ENCODE results near the gene GHSR.
"Not testable (repeated sequence)": the region's sequence is repeated elsewhere in the genome, so short reads cannot be mapped to it uniquely, and the experiment has no call there.

GHSR gene

DNA sequence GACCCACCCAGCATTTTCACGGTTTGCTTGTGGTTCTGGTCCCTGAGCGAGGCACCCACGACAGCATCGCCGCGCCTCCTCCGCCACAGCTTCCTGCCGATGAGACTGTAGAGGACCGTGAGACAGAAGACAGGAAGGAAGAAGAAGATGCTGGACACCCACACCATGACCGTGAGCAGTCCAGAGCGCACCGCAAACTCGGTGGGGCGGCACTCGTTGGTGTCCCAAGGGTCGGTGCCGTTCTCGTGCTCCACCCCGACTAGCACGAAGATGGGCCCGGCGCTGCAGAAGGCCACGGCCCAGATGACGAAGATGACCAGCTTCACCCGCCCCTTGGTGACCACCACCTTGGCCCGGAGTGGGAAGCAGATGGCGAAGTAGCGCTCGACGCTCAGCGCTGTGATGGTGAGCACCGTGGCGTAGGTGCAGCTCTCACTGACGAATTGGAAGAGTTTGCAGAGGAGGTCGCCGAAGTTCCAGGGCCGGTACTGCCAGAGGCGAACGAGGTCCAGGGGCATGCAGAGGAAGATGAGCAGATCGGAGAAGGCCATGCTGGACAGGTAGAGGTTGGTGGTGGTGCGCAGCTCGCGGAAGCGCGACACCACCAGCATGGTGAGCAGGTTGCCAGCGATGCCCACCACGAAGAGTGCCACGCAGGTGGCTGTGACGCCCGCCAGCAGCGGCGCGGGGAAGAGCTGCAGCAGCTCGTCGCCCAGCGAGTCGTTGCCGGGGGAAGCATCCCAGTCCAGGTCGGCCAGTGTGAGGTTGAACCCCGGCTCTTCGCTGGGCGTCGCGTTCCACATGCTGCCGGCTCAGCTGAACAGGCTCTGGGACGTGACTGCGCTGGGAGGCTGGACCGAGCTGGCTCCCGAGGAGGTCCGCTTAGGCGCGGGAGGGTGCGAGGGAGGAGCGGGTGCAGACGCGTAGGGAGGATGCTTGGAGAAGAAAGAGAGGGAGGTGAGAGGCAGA, at the start of gene GHSR:
TSS of gene GHSR (minus strand) at position 846 of the 969 bp plus-strand sequence. CDS start at position 803, 43 bp downstream.
- Mint-ChIP-seq H3K36me3 (peaks cover 6% of the 10 kb centered on the region), H3K4me3 (peak within 1 kb of the TSS; percentile 10), H3K27ac (no peak within 1 kb of the TSS), H3K9me3 (peaks cover 5% of the 10 kb centered on the region), H3K27me3 (peaks cover 56% of the 10 kb centered on the region), H3K4me1 (peaks cover 34% of the 10 kb centered on the region)
- ATAC-seq: peak; percentile 47

DNA sequence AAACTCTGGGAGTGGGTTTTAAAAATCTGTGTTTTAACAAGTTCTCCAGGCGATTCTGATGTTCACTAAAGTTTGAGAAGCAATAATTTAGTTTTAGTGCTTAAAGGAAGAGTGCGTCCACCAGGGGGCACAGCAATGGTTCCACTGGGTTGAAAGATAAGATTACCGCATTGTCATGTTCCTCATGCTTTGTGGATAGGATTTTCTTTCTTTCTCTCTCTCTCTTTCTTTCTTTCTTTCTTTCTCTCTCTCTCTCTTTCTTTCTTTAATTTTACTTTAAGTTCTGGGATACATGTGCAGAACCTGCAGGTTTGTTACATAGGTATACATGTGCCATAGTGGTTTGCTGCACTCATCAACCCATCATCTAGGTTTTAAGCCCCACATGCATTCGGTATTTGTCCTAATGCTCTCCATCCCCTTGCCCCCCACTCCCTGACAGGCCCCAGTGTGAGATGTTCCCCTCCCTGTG, 42.0 kb upstream of the GHSR start:
- ATAC-seq: peak; percentile 47
- H3K4me3 Mint-ChIP-seq, H3K36me3 Mint-ChIP-seq, H3K4me1 Mint-ChIP-seq, H3K27ac Mint-ChIP-seq, H3K9me3 Mint-ChIP-seq: not testable (repeated sequence)
- H3K27me3 Mint-ChIP-seq: peaks cover 11% of the 10 kb centered on the region

GRCh38 chr3:172478116-172478515, 29.9 kb upstream of the GHSR start:
- no peak overlapping the region for H3K27ac Mint-ChIP-seq
- H3K4me1 Mint-ChIP-seq: peaks cover 10% of the 10 kb centered on the region
- no peaks in the 10 kb centered on the region for H3K9me3 Mint-ChIP-seq
- no peaks in the 10 kb centered on the region for H3K27me3 Mint-ChIP-seq
- H3K36me3 Mint-ChIP-seq: no peaks in the 10 kb centered on the region
- no peak for ATAC-seq
- no peak overlapping the region for H3K4me3 Mint-ChIP-seq

GRCh38 chr3:172476347-172476746, 28.1 kb upstream of the GHSR start:
- Mint-ChIP-seq H3K36me3 (no peaks in the 10 kb centered on the region), H3K27ac (no peak overlapping the region), H3K9me3 (peaks cover 5% of the 10 kb centered on the region), H3K4me3 (peak overlapping the region; percentile 2), H3K27me3 (peaks cover 9% of the 10 kb centered on the region), H3K4me1 (peaks cover 10% of the 10 kb centered on the region)
- ATAC-seq: no peak

DNA sequence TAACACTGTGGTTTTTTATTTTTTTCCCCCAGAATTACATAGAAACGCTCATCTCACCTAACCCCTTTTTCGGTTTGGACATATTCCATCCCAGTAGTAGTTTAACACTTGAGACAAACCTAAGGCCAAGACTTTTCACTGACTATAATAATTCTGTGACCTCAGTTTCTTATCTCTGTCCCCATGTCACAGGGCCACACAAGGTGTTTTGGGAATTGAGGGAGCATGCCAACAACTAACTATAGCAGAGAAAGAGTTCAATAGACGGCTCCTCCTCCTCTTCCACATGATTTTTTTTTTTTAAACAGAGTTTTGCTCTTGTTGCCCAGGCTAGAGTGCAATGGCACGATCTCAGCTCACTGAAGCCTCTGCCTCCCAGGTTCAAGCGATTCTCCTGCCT, 27.4 kb upstream of the GHSR start:
- Mint-ChIP-seq H3K9me3 (peaks cover 8% of the 10 kb centered on the region), H3K4me3 (no peak overlapping the region), H3K27ac (no peak overlapping the region), H3K27me3 (peaks cover 15% of the 10 kb centered on the region), H3K36me3 (no peaks in the 10 kb centered on the region), H3K4me1 (peaks cover 10% of the 10 kb centered on the region)
- no peak for ATAC-seq

DNA sequence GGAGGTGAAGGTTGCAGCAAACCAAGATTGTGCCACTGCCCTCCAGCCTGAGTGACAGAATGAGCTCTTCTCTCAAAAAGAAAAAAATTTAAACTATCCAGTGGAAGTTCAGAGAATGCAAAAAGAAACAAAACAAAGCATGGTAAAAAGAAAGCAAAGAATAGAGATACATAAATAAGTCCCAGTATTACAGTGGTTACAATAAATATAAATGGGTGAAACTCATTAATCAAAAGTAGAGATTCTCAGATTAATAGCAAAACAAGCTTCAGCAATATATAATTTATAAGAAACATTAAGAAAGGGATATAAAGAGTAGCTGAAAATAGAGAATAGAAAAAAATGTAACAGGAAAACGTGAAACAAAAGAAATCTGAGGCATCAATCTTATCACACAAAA, 23.6 kb upstream of the GHSR start:
- no peaks in the 10 kb centered on the region for H3K36me3 Mint-ChIP-seq
- H3K4me1 Mint-ChIP-seq: peaks cover 2% of the 10 kb centered on the region
- peaks cover 8% of the 10 kb centered on the region for H3K9me3 Mint-ChIP-seq

GRCh38 chr3:172470588-172470987, 22.3 kb upstream of the GHSR start:
- Mint-ChIP-seq H3K9me3 (peaks cover 8% of the 10 kb centered on the region), H3K4me3 (no peak overlapping the region), H3K27ac (no peak overlapping the region)

More for the DNA sequence above, 23.6 kb upstream of the GHSR start:
- no peak overlapping the region for H3K4me3 Mint-ChIP-seq
- H3K27me3 Mint-ChIP-seq: peaks cover 31% of the 10 kb centered on the region
- ATAC-seq: no peak
- H3K27ac Mint-ChIP-seq: no peak overlapping the region

DNA sequence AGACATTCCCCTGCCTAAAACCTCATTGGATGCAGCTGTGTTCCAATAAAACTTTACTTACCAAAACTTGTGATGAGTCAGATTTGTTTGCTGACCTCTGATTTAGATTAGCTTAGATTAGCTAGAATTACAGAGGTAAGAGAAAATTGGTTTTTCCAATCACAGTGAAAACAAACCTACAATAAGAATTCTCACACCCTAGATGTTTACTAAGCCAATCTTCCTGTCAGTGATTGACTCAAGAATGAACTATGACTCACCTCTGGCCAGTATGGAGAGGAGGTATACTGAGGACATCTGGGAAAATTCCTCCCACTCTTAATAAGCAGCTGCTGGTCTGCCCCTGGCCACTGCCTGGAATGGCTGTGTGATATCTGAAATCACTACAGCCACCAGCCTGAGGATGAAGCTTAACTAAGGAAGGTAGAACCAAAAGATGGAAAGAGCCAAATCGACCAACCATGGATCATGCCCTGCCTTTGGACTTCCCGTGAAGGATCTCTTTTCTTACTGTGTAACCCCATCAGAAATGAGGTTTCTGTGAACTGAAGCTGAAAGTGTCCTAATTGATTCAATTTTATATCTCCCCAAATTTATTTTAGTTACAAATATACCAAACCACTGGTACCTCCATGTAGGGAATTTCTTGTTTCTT, 19.0 kb upstream of the GHSR start:
- Mint-ChIP-seq H3K9me3 (peaks cover 8% of the 10 kb centered on the region), H3K4me1 (no peaks in the 10 kb centered on the region), H3K36me3 (no peaks in the 10 kb centered on the region), H3K4me3 (no peak overlapping the region), H3K27ac (no peak overlapping the region), H3K27me3 (peaks cover 37% of the 10 kb centered on the region)
- no peak for ATAC-seq

More at GRCh38 chr3:172470588-172470987, 22.3 kb upstream of the GHSR start:
- ATAC-seq: no peak
- Mint-ChIP-seq H3K36me3 (no peaks in the 10 kb centered on the region), H3K4me1 (no peaks in the 10 kb centered on the region), H3K27me3 (peaks cover 33% of the 10 kb centered on the region)

- Mint-ChIP-seq H3K4me1 (no peaks in the 10 kb centered on the region), H3K9me3 (peaks cover 3% of the 10 kb centered on the region), H3K27me3 (peaks cover 31% of the 10 kb centered on the region), H3K4me3 (no peak overlapping the region), H3K27ac (no peak overlapping the region), H3K36me3 (no peaks in the 10 kb centered on the region)
- ATAC-seq: no peak
Measured at GRCh38 chr3:172466553-172467130, 18.4 kb upstream of the GHSR start.

DNA sequence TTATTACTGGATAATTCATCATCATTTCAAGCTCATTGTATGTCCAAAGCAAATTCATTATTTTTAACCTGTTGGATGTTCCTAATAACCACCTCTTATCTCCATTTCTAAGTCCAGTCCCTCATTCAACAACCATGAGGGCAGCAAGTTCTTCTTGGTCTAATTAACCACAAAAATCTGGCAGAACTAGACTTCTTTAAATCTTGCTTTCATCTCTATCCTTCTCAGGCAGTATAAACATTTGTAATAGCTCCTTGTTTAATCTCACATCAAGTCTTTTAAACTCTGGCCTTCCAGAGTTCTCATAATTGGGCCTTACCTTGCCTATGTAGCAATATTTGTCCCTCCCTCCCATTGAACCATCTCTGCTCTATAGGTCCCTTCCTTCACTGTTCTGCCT, 17.0 kb upstream of the GHSR start:
- H3K9me3 Mint-ChIP-seq: no peaks in the 10 kb centered on the region
- no peaks in the 10 kb centered on the region for H3K36me3 Mint-ChIP-seq
- ATAC-seq: no peak
- no peak overlapping the region for H3K27ac Mint-ChIP-seq
- no peaks in the 10 kb centered on the region for H3K4me1 Mint-ChIP-seq
- no peak overlapping the region for H3K4me3 Mint-ChIP-seq
- H3K27me3 Mint-ChIP-seq: peaks cover 21% of the 10 kb centered on the region

GRCh38 chr3:172464306-172464705, 16.1 kb upstream of the GHSR start:
- Mint-ChIP-seq H3K4me1 (no peaks in the 10 kb centered on the region), H3K4me3 (no peak overlapping the region), H3K36me3 (no peaks in the 10 kb centered on the region), H3K27ac (no peak overlapping the region), H3K27me3 (peaks cover 21% of the 10 kb centered on the region), H3K9me3 (no peaks in the 10 kb centered on the region)
- no peak for ATAC-seq

GRCh38 chr3:172461530-172462138, 13.4 kb upstream of the GHSR start:
- Mint-ChIP-seq H3K36me3 (no peaks in the 10 kb centered on the region), H3K9me3 (no peaks in the 10 kb centered on the region), H3K4me3 (no peak overlapping the region), H3K27ac (no peak overlapping the region), H3K27me3 (peaks cover 8% of the 10 kb centered on the region), H3K4me1 (no peaks in the 10 kb centered on the region)
- ATAC-seq: no peak

GRCh38 chr3:172456404-172456803, 8.1 kb upstream of the GHSR start:
- peaks cover 8% of the 10 kb centered on the region for H3K27me3 Mint-ChIP-seq
- no peaks in the 10 kb centered on the region for H3K4me1 Mint-ChIP-seq
- H3K27ac Mint-ChIP-seq: no peak overlapping the region
- no peaks in the 10 kb centered on the region for H3K9me3 Mint-ChIP-seq
- no peak overlapping the region for H3K4me3 Mint-ChIP-seq
- H3K36me3 Mint-ChIP-seq: no peaks in the 10 kb centered on the region
- ATAC-seq: no peak

- no peaks in the 10 kb centered on the region for H3K9me3 Mint-ChIP-seq
- H3K36me3 Mint-ChIP-seq: no peaks in the 10 kb centered on the region
- H3K27ac Mint-ChIP-seq: no peak overlapping the region
- no peak for ATAC-seq
- peaks cover 10% of the 10 kb centered on the region for H3K4me1 Mint-ChIP-seq
- no peak overlapping the region for H3K4me3 Mint-ChIP-seq
- H3K27me3 Mint-ChIP-seq: peaks cover 24% of the 10 kb centered on the region
Measured at GRCh38 chr3:172454180-172454579, 5.9 kb upstream of the GHSR start.

Measured in stimulated activated memory B cell treated with anti-CD40 and anti-IgM and Interleukin-4, amounts not matched to agents 10 μg/mL and 1 μg/mL and 100 μg/mL, for 72 hours (primary cell).